ENCODE data around the gene SIRT5. TPM values are rescaled to one million over a fixed set of nuclear protein-coding genes. Genes with fewer than 3 reads are reported as not detected.

Gene SIRT5
- polyA plus RNA-seq, 1 experiment: 5.3 TPM

DNA sequence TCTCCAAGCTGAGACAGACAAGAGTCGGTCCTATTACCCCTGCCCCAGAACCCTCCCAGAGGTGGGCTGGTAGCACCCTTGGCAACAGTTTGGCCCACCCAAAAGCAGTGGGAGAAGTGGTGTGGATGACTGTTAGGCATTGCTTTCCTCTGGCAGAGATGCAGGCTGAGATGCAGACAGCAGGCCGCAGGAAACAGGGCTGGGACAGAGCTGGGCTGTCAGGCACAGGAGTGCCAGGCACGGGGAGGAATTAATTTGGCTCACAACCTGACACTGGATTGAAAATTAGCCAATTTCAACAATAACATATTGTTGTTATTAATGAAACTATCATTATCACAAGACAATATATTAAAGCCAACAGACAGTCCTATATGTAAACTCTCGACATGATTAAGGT is 15.7 kb upstream of the SIRT5 start:
- Histone ChIP-seq H3K27me3 (ENCODE audit: control insufficient read depth, insufficient read depth, low read length) (no peaks in the 10 kb centered on the region), H3K27ac (ENCODE audit: low read depth, low read length) (no peak overlapping the region), H3K4me3 (ENCODE audit: low read depth, low read length) (no peak overlapping the region), H3K9me3 (ENCODE audit: control insufficient read depth, insufficient read depth, low read length) (no peaks in the 10 kb centered on the region; the same call in 1 of the 2 replicates)
- TF ChIP-seq, protein P1, sequence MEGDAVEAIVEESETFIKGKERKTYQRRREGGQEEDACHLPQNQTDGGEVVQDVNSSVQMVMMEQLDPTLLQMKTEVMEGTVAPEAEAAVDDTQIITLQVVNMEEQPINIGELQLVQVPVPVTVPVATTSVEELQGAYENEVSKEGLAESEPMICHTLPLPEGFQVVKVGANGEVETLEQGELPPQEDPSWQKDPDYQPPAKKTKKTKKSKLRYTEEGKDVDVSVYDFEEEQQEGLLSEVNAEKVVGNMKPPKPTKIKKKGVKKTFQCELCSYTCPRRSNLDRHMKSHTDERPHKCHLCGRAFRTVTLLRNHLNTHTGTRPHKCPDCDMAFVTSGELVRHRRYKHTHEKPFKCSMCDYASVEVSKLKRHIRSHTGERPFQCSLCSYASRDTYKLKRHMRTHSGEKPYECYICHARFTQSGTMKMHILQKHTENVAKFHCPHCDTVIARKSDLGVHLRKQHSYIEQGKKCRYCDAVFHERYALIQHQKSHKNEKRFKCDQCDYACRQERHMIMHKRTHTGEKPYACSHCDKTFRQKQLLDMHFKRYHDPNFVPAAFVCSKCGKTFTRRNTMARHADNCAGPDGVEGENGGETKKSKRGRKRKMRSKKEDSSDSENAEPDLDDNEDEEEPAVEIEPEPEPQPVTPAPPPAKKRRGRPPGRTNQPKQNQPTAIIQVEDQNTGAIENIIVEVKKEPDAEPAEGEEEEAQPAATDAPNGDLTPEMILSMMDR (IDR thresholded peaks at IDR 0.05; ENCODE audit: low read depth, low read length): no peak
- CTCF ChIA-PET: interaction anchor here (1.8 to 2.2 kb wide), 3 partner anchors 16 to 21 kb away, joined by 5 to 8 read pairs (median 6); partner anchors contain the start of gene SIRT5
- POLR2A ChIA-PET: no interaction called here
- no peak for DNase-seq (ENCODE audit: low read depth, low spot score)

DNA sequence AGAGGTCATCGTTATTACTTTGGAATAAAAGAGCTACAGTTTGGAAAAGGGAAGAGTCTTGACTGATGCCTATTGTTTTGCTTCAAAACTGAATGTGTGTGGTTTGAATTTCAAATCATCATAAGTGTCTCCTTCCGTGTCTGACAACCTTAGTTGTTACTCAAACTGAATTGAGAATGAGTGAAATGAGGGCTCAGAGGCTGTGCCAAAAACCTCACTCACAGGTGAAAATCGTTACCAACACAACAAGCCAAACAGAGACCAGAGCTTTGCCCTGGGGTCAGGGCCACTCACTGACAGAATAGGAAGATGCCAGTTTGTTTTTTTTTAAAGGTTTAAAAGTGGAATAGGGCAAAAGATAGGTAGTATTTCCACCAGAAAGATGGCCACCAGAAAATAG is 15.2 kb upstream of the SIRT5 start:
- Histone ChIP-seq H3K27me3 (ENCODE audit: control insufficient read depth, insufficient read depth, low read length) (peaks cover 4% of the 10 kb centered on the region), H3K27ac (ENCODE audit: low read depth, low read length) (no peak overlapping the region), H3K4me3 (ENCODE audit: low read depth, low read length) (no peak overlapping the region), H3K9me3 (ENCODE audit: control insufficient read depth, insufficient read depth, low read length) (no peaks in the 10 kb centered on the region; the same call in 1 of the 2 replicates)
- no peak for DNase-seq (ENCODE audit: low read depth, low spot score)
- POLR2A ChIA-PET: no interaction called here
- CTCF ChIA-PET: interaction anchor here (1.8 to 2.2 kb wide), 2 partner anchors 16 to 21 kb away, joined by 5 to 8 read pairs; no protein-coding TSS in a partner anchor
- TF ChIP-seq, protein P1 (IDR thresholded peaks at IDR 0.05; ENCODE audit: low read depth, low read length): no peak

DNA sequence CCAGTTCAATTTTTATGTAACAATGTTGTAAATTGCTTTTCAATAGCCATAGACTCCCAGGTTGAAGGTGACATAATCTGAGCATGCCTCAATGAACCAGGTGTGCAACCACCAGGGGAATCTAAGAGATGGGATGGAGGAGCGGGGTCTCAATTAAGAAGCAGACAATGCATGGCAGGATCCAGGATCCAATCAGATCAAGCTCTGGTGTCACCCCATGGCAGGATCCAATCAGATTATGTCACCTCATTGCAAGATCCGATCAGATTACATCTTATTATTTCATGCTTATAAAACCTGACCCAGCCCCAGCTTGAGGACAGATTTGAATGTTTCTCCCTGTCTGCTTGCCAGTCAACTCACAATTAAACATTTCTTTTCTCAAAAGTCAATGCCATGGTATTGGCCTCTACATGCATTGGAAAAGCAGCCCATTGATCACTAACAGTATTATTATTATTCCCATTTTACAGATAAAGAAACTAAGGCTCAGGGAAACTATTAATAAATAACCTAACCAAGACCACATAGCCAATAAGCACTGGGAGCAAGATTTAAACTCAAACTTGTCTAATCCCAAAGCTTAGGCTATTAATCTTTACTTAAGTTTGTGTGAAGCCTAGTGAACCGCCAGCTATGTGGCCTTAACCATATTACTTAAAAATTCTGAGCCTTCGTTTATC is 14.3 kb upstream of the SIRT5 start:
- no peak overlapping the region for H3K4me3 ChIP-seq (ENCODE audit: low read depth, low read length)
- POLR2A ChIA-PET: no interaction called here
- DNase-seq (ENCODE audit: low read depth, low spot score): no peak
- no peaks in the 10 kb centered on the region for H3K9me3 ChIP-seq (ENCODE audit: control insufficient read depth, insufficient read depth, low read length)
- no peak overlapping the region for H3K27ac ChIP-seq (ENCODE audit: low read depth, low read length)
- H3K27me3 ChIP-seq (ENCODE audit: control insufficient read depth, insufficient read depth, low read length): peaks cover 8% of the 10 kb centered on the region
- CTCF ChIA-PET: interaction anchor here (0.6 to 2.2 kb wide), 4 partner anchors 15 to 235 kb away, joined by 3 to 8 read pairs (median 4); no protein-coding TSS in a partner anchor
- TF ChIP-seq, protein P1 (IDR thresholded peaks at IDR 0.05; ENCODE audit: low read depth, low read length): no peak

DNA sequence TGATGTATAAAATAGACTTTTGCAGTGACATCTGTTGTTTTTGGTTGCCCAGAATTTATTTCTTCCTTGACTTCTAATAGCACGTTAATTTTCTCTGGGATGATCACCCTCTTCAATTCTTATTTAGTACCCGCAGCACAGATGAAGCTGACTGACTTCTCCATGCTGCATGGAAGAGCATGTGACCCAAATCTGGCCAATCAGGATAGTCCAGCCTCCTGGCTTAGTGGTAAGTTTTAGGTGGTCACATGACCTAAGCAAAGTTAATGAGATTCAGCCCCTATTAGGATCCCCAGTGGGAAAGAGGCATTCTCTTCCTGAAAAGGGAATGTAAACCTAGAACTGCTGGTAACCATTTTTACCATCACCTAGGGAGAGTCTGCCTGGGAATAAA is 13.8 kb upstream of the SIRT5 start:
- no peak overlapping the region for H3K4me3 ChIP-seq (ENCODE audit: low read depth, low read length)
- ChIA-PET POLR2A (no interaction called here), CTCF (interaction anchor here (0.6 to 0.8 kb wide), 3 partner anchors 13 to 202 kb away, joined by 3 read pairs; partner anchors contain the start of gene SIRT5)
- peaks cover 8% of the 10 kb centered on the region for H3K27me3 ChIP-seq (ENCODE audit: control insufficient read depth, insufficient read depth, low read length)
- no peak overlapping the region for H3K27ac ChIP-seq (ENCODE audit: low read depth, low read length)
- no peak for DNase-seq (ENCODE audit: low read depth, low spot score)
- H3K9me3 ChIP-seq (ENCODE audit: control insufficient read depth, insufficient read depth, low read length): no peaks in the 10 kb centered on the region
- TF ChIP-seq, protein P1 (IDR thresholded peaks at IDR 0.05; ENCODE audit: low read depth, low read length): no peak

DNA sequence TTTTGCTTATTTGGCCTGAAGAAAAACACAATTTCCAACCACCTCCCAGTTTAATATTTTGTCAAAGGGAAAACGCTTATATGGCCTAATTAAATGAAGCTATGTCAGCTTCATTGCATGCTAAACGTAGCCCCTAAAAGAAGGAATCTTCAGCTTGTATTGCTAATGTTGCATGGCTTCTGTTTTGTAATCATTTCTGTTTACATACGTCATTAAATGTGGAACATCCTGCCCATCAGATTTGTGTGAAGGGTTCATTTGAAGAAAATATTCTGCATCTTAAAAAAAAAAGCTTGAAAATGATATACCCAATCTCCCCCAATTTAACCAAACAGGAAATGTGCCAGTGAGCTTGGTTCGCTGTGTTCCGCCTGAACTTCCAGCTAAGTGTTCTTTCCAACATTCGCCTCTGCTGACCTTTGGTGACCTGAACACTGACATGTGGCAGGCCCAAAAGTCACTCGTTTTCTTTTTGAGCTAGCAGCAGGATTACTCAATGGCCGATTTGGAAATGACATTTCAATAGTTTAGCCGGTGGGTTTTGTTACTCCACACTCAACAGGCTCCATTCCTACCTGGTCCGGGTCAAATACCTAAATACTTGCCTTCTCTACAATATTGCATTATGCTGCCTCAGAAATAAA is 12.7 kb upstream of the SIRT5 start:
- TF ChIP-seq, protein P1 (IDR thresholded peaks at IDR 0.05; ENCODE audit: low read depth, low read length): no peak
- CTCF ChIA-PET: interaction anchor here (0.6 to 3.2 kb wide), 3 partner anchors 13 to 25 kb away, joined by 3 to 34 read pairs (median 4); partner anchors contain the start of gene SIRT5
- POLR2A ChIA-PET: no interaction called here
- Histone ChIP-seq H3K4me3 (ENCODE audit: low read depth, low read length) (no peak overlapping the region), H3K27me3 (ENCODE audit: control insufficient read depth, insufficient read depth, low read length) (peaks cover 12% of the 10 kb centered on the region), H3K27ac (ENCODE audit: low read depth, low read length) (no peak overlapping the region), H3K9me3 (ENCODE audit: control insufficient read depth, insufficient read depth, low read length) (no peaks in the 10 kb centered on the region)
- DNase-seq (ENCODE audit: low read depth, low spot score): no peak
